Activated CD8-positive, alpha-beta memory T cell treated with anti-CD3 and anti-CD28 coated beads, Interleukin-2, amount 50 U/mL, for 1 hour (primary cell): Measurements from ENCODE around the gene ACSL3.

Experiments
- DNase-seq: peaks from one replicate; pipeline ENCODE4 v3.0.0-alpha.2; 2020; ENCODE audit errors: extremely low read depth

The ACSL3 gene

GRCh38 chr2:222942561-222942960, 81.7 kb downstream of the ACSL3 start:
- DNase-seq = no peak

- no peak for DNase-seq
Measured at GRCh38 chr2:222942977-222943376, 82.1 kb downstream of the ACSL3 start.

DNA sequence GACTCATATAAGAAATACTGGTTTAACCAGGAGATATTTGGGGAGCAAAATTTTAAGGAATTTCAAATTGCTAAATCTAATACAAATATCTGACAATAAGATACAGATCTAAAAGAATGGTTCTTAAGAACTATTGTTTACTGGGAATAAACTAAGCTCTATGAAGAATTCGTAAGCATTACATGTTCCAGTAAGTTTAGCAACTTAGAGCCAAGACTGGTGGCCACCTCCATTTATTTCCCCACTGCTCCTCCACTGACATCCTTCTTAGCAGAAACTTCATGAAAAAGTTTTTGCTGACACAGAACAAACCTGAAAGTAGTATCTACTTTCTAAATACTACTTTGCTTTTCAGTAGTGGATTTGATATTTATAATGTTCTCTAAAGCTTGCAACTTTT, 83.0 kb downstream of the ACSL3 start:
- no peak for DNase-seq

GRCh38 chr2:222944552-222944951, 83.7 kb downstream of the ACSL3 start:
- DNase-seq = no peak

- DNase-seq = no peak
Measured at GRCh38 chr2:222944971-222945740, 84.3 kb downstream of the ACSL3 start.

GRCh38 chr2:222945887-222946286, 85.1 kb downstream of the ACSL3 start:
- DNase-seq = no peak

GRCh38 chr2:222946700-222947287, 86.0 kb downstream of the ACSL3 start:
- no peak for DNase-seq

- DNase-seq = no peak
Measured at GRCh38 chr2:222949073-222949472, 88.2 kb downstream of the ACSL3 start.

DNA sequence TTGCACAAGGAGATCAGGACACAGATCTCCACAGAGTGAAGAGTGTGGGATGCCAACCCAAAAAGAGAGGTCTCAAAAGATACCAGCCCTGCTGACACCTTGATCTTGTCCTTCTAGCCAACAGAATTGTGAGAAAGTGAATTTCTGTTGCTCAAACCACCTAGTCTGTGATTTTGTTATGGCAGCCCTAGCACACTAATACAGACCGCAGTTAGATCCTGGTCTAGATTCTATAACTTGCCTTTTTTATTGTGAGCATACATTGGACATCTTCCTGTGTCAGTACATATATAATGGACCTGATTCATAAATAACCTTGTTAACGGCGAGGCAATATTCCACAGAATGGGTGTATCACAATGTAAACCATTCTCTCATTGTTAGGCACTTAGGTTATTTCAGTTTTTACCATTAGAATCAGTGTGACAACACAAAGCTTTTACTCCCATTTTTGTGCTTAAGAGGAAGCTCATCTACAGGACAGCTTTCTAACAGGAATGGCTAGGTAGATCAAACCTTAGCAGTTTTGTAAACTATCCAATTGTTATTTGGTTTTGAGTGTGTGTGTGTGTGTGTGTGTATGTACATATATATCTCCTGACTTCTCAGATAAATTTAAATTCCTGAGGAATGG, 89.0 kb downstream of the ACSL3 start:
- no peak for DNase-seq

DNA sequence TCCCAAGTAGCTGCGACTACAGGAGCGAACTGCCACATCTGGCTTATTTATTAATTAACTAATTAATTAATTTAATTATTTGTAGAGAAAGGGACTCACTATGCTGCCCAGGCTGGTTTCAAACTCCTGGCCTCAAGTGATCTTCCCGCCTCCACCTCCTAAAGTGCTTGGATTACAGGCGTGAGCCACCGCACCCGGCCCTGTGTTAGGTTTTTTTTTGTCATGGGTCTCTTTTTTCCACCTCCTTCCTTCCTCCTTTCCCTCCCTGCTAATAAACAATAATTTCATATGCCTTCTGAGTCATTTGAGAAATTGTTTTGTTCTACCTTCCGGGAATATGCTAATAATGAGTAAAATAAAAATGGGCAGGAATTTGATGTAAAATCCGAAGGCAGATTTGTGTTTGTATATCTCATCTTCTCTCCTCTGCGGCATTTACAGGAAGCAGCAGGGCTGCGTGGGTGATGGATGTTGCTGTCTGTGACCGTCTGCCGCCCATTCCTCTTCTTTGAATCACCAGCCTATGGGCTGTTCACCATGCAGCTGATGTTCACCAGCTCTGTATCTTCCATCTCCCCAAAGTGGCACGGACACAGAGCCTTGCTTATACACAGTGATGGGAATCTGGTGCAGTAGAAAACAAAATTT, 89.9 kb downstream of the ACSL3 start:
- DNase-seq = no peak

DNA sequence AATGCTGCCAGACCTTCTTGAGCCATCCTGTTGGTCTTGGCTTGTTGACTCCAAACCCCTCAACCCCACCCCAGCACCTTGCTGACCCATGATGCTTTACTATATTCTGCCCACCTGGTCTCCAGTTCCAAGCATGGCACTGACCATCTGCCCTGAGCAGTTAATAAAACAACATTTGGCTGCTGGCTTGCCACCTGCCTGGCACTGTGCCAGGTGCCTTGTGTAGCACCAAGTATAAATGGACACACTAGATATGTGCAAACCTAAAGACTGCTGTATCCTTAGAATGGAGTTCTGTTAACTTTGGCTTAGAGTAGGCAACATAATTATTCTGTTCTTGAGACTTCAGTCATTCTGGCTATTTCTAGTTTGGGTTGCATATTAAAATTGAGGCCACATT, 91.4 kb downstream of the ACSL3 start:
- no peak for DNase-seq

- DNase-seq = no peak
Measured at GRCh38 chr2:222955008-222955407, 94.2 kb downstream of the ACSL3 start.

- no peak for DNase-seq
Measured at GRCh38 chr2:222959358-222959757, 98.5 kb downstream of the ACSL3 start.

DNA sequence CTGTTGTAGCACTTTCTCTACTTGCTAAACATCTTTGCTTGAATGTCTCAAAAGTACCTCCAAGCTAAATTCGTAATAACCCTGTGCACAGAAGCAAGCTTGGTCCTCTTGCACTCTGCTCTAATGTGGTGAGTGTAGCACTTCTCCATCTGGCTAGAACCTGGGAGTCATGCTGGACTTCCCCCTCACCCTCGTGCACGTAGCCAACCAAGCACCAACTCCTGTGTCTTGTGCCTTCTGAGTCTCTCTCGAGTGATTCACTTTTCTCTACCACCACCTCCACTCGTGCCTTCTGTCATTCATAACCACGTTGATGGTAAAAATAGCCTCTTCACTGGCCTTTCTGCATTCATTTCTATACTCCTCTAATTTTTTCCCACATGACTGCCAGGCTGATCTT, 99.3 kb downstream of the ACSL3 start:
- DNase-seq = no peak

DNA sequence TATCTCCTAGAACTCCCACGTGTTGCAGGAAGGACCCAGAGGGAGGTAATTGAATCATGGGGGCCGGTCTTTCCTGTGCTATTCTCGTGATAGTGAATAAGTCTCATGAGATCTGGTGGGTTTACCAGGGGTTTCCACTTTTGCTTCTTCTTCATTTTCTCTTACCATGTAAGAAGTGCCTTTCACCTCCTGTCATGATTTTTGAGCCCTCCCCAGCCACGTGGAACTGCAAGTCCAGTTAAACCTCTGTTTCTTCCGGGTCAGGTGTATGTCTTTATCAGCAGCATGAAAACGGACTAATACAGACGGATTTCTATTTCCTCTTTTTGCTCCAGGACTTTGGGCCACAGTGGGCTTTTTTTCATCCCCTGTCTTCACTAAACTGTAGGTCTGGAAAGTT, 102.8 kb downstream of the ACSL3 start:
- DNase-seq = no peak

DNA sequence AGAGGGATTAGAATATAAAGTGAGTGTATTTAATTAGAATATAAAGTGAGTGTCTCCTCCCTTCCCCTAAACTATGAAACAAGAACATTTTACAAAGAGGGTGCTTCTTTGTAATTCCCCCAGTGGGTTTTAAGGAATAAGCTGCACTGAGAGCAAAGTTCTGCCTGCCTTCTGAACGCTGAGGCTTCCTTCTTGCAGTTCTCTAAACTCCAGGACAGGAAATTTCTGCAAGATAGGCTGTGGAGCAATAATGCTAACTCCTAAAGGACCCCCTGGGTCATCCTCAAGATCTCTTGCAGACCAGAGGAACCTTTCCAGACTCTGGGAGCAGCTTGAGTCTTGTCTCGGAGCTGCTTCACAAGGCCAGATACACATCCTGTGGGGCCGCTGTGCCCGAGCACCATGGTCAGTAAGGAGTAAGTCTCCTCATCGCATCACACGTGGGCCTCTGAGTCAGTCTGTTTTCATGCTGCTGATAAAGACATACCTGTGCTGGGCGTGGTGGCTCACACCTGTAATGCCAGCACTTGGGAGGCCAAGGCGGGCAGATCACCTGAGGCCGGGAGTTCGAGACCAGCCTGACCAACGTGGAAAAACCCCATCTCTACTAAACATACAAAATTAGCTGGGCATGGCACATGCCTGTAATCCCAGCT, 103.7 kb downstream of the ACSL3 start:
- no peak for DNase-seq

DNA sequence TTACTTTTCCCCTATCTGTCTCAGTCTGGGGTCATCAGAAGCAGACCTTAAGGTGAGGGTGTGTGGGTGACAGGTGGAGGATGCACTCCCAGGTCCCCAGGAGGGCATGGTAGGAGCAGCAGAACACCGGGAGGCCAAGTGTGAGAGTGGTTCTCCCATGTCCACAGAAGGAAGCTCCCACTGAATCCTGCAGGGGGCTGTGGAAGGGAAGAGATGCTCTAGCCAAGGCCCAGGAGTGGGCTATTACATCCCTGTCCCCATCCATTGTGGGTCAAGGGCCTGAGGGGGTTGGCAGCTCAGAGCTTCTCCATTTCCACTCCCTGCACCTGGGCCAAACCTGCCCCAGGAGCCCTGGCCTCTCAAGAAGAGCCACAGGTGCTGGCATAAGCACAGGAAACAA, 104.7 kb downstream of the ACSL3 start:
- DNase-seq = no peak

GRCh38 chr2:222968550-222969155, 107.8 kb downstream of the ACSL3 start:
- DNase-seq = no peak

GRCh38 chr2:222969491-222969890, 108.7 kb downstream of the ACSL3 start:
- DNase-seq = no peak

DNA sequence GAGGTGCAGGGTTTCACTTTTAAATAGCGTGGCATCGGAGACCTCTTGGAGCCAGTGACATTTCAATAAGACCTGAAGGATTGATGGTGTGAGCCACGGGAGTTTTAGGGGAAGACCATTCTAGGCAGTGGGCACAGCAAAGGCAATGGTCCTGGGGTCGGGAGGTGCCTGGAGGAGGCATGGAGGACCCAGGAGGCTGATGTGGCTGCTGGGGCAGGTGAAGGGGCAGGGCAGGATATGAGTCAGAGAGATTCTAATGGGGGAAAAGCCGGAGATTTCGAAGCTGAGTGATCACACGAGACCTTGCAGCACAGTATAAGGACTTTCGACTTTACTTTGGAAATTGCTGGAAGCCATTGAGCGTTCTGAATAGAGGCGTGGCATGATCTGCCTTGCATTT, 111.6 kb downstream of the ACSL3 start:
- DNase-seq = no peak

DNA sequence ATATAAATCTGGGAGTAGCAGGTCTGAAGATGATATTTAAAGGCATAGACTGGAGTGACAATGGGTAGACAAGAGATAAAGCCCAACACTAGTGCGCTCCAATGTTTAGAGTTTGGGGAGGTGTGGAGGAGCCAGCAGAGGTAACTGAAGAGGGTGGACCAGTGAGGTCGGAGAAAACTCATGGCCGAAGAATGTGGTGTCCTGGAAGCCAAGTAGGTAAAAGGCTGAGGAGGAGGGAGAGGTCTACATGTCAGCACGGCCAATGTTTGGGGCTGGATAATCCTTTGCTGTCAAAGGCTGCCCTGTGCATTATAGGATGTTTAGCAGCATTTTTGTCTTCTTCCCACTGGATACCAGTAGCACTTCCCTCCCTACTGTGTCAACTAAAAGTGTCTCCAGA, 112.4 kb downstream of the ACSL3 start:
- no peak for DNase-seq

- DNase-seq = no peak
Measured at GRCh38 chr2:222973733-222974132, 112.9 kb downstream of the ACSL3 start.
